GM21737 (cell line): ENCODE results near the gene CNTNAP3B.
"Not testable (repeated sequence)": the region's sequence is repeated elsewhere in the genome, so short reads cannot be mapped to it uniquely, and the experiment has no call there.

Source experiments
- ATAC-seq: cut with Tn5 transposase; IDR thresholded peaks from one replicate; pipeline ENCODE4 v1.9.1; 2021; ENCODE audit warnings: mild to moderate bottlenecking, moderate library complexity; ENCODE audit not compliant: unreplicated experiment

Gene CNTNAP3B

DNA sequence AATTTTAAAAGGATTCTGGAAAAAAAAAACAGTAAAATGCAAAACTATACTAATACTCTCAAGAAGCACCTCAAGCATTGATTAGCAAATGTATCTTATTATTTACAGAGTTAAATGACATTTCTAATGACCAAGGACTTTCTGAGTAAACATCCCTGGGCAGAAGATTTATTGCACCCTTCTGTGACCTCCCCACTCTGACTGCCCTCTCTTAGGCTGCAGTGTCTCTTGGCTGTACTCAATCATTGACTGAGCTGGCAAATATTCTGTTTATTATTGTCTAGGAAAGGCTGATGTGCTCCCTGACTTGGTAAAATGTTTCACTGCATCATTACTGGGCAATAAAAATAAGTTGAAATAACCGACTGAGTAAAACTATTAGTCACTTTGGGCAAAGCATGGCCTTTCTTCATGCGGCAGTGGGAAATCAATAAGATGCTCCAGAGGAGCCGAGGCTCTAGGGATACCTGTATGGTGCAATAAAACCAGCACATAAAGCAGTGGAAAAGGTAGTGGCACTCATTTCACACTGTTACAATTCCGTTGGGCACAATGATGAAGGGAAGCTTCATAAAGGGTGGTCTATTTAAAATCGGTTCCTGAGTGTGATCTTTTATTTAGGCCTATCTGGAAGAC is 151.1 kb downstream of the CNTNAP3B start:
- ATAC-seq = not testable (repeated sequence)

DNA sequence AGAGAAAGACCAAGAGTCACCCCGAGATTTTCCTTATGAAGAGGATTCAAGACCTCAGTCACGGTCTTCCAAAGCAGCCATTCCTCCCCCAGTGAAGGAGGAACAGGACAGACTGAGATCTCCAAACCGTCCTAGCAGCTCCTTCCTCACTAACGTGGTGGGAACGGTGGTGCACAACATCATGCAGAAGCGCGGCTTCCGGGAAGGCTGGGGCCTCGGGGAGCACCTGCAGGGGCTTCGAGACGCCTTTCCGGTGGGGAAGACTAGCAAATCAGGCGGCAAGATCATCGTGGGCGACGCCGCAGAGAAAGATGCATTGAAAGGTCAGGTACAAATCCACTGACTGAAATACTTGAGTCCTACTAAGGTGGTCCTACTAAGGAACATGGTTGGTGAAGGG is 154.3 kb downstream of the CNTNAP3B start:
- ATAC-seq = not testable (repeated sequence)

DNA sequence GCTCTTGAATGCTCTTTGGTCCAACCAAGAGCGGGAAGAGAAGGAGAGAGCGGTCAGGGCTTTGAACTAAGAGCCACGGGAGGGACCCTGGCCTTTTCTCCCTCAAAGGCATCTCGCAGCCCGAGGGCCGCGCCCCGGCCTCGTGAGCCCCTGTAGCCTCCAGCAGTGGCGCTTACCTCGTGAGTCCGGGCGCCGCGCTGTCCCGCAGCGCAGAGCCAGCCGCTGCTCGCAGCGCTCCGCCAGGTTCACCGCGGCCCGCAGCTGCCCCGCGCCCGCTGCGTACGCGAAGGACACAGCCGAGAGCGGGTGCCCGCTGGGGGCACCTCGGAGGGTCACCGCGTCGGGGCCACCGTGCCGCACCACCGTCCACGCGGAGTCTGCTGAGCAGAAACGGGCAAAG is 176.2 kb downstream of the CNTNAP3B start:
- ATAC-seq = not testable (repeated sequence)

DNA sequence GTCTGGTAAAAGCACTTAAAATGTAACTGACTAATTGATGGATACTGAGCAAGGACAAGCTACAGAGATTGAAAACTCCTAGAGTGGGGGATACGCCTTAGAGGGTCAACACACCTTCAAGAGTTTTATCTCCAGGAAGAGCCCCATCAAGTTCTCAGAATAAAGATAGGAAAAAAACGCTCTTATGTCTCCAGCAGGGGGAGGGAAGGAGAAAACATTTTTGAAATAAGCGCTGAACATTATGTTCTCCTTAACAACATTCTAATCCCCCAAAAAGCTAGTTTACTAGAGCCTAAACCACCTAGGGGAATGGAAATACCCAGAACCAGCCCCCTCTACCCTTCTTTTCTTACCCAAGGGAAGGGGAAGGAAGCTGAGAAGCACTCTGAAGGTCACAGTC is 187.5 kb downstream of the CNTNAP3B start:
- not testable (repeated sequence) for ATAC-seq

DNA sequence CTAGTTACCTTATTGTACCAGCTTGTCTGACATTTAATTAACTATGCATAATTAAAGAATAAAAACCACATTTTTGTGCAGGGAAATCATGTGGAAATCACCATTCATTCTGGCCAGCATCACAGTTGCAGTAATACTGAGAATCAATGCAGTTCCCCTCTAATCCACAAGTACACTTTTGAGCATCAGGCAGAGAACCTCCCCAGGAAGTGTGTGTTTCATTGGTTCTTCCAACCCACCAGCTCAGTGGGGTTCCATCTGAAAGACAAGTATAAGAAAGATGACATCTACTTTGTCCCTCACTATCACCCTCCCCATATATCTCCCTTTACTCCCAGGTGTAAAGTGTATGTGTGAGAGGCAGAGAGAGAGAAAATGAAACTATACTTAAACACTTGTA is 191.1 kb downstream of the CNTNAP3B start:
- ATAC-seq = not testable (repeated sequence)

DNA sequence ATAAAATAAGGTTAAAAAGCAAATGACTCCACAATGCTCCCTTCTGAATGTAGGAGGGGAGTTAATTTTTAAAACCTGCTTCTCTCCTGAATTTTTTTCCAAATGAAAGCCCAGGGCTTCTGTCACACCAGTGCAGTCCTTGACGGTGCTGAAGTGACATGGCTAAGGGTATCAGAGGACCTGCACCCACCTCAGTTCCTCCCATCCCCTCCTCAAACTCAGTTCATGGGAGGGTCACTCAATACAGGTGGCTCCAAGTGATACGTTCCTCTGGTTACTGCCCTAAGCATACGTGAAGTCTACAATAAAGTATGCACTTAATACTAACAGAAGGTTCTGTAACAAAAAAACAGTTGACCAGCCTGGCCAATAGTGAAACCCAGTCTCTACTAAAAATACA is 193.5 kb downstream of the CNTNAP3B start:
- not testable (repeated sequence) for ATAC-seq

DNA sequence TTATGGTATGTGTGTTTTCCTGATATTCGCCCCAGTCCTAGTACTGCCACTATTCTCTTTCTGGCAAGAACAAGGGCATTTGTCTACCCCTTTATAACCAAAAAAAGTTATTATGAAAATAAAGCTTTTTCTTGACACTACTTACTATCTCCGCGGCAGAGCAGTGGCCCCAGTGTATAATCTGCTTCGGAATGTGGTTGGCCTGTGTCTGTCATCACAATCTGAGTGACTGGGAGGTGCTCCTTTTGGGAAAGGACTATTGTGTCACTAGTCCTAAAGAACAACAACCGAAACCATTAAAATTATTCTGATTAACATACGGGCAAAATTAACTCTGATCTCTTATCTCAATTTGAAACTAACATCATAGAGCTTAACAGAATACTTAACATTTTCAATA is 200.1 kb downstream of the CNTNAP3B start:
- ATAC-seq = not testable (repeated sequence)

DNA sequence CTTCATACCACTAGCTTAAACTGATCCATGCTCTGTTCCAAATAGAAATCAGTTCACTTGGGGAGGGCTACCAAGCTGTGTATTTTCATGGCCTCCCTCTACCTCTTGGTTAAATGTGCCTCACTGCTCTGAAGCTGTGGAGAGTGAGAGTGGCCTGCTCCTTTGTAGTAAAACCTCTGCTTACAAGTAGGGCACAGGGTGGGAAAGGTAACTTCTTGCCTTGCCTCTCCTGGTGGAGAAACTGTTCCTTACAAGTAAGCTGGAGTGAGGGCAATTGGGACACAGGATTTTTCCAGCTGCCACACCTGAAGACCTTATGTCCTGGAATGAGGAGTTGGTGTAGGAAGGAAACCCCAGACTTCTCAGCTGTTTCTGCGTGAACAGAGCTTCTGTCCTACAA is 211.9 kb downstream of the CNTNAP3B start:
- ATAC-seq = not testable (repeated sequence)

DNA sequence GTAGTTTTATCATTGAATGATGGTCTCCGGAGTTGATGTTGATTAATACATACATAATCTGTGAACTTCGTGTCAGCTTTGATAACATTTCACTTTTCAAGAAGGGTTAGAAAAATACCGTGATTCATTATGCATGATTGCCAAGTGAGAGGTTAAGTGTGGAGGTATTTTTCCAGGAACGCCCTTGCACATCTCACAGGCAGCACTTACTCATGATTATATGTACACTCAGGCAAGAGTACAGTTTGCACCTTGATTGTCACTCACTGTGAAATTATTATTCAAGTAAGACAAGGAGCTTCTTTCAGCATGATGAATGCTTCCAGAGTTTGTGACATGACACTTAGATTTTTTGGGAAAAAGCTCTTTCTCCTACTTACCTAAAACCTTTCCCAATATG is 223.7 kb downstream of the CNTNAP3B start:
- not testable (repeated sequence) for ATAC-seq

DNA sequence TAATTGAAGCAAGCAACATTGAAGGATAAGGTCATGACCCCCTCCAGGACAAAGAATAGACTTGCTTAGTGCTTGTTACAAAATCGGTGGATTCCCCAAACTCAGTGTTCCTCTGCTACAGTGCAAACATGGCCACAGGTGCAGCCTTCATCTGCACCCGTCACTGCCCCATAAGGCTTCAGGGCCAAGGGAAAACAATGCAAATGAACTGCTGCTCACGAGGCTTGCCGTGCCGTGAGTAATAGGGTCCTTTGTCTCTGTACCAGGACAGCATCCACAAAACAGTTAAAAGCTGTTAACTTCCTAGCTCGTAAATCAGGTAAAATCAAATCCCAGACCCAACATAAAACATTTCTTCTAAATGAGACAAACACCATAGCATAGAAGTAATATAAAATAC is 226.5 kb downstream of the CNTNAP3B start:
- ATAC-seq = not testable (repeated sequence)

DNA sequence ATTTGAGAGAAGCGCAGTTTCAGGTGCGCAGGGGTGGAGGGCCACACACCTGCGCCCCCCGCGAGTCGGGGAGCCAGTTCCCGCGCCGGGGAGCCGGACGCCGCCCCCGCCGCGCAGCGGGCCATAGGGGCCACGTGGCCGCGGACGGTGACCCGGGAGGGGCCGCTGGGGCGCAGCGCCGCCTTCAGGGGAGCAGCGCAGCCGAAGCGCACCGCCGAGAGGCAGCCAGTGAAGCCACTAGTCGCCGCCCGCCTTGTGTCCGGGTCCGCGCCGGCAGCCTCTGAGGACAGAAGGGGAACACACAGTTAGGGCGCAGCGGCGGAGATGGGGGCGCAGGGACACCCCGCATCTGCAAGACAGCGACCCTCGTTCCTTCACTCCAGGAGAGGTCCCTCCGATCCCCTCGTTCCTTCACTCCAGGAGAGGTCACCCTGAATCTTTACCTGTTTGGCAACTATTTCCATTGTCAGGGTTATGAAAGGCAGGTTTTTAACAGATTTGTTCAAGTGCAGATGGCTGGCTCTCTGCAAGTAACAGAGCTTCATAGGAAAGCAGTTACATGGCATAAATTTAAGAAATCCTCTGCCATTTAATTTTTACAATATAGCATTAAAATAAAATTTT is 230.4 kb downstream of the CNTNAP3B start:
- not testable (repeated sequence) for ATAC-seq

DNA sequence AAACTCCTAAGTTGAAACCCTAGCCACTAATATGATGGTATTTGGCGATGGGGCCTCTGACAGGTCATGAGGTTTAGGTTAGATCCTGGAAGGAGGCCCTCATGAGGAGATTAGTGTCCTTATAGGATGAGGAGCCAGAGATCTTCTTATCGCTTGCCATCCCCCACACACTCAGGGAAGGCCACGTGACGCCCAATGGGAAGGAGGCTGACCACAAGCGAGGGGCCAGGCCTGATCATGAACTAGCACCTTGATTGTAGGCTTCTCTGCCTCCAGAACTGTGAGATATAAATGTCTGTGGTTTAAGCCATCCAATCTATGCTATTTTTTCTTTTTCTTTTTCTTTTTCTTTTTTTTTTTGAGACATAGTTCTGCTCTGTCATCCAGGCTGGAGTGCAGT is 254.7 kb downstream of the CNTNAP3B start:
- not testable (repeated sequence) for ATAC-seq

DNA sequence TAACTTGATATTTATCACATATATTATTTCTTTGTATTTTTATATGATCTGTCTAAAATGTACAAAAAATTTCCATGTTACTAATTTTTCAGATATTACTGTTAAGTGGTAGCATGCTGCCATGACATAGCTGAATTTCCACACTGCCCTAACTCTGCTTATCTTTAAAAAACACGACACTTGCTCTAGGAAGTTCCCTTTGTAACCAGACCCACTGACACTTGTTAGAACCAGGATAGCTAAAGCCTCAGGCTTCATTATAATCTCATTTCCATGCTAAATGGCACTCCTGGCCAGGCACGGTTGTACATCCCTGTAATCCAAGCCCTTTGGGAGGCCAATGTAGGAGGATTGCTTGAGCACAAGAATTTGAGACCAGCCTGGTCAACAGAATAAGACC is 273.8 kb downstream of the CNTNAP3B start:
- ATAC-seq = not testable (repeated sequence)

DNA sequence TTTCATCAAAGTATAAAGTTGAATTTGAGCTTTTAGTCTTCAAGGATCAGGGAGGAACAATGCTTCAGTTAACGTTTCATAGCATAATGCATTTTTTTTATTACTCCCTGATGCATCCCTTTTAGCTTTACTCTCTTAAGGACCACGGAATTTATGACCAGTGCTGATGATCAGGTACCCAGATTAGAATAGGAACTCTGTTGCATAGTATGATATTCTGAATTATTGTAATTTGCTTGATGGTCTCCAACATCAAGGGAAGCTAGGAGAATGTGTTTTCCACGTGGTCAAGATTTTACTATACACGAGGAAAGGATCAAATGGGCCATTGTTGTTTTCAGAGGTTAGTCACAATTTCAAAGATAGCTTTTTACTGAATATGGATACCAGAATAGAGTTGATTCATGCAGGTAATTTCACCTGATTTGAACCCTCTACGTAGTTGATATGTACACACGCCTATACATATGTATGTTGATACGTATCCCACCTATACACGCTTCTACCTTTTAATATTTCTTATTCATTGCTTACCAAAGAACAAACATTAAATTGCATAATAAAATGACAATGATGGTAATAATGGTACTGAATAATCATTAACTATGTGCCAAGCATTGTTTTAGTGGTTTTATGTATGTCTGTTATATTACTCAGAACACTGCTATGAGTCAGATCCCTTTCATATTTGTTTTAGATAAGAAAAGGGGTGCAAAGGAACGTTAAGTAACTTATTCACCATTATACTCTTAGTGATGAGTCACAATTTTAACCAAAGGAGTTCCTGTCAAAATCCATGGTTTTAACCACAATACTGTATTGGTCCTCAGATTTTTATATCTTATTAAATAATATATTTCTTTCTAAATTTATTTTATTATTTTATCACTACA is 277.1 kb downstream of the CNTNAP3B start:
- not testable (repeated sequence) for ATAC-seq

DNA sequence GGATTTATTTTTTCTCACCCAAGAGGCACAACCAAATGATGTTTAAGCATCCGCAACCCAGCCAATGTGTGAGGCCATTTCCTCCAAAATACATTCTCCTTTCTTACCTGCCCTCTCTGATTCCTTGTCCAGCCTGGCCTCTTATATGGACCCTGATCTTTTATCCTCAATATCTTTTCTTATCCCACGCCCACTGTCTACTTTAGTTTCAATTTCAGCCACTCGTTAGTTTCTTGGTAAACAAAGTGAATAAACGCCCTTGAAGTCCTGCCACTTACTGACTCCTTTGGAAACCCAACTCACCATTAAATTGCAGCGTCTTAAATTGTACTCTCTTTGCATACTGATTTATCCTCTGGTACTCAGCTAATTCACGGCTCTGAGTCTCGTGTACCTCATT is 281.4 kb downstream of the CNTNAP3B start:
- ATAC-seq = not testable (repeated sequence)
